Suprapubic skin (tissue), 4 donors: ENCODE data around the gene DPY19L3.
"Not testable (repeated sequence)": the region's sequence is repeated elsewhere in the genome, so short reads cannot be mapped to it uniquely, and the experiment has no call there.

Experiments used
- CTCF ChIP-seq, 2 donors: fragments of 200-600 bp in 1 of 2; fragments of 450-650 bp in 1 of 2; sonication (generic) in 1 of 2; IDR thresholded peaks; one replicate each; pipeline ENCODE4 v1.5.1; 2016 to 2019; ENCODE audit warnings: antibody characterized with exemption in 2 of 2, mild to moderate bottlenecking in 1 of 2, moderate library complexity in 1 of 2
- EP300 ChIP-seq: sonication (generic); formaldehyde crosslinking; IDR thresholded peaks from one replicate; pipeline ENCODE4 v1.6.1; 2017; ENCODE audit warnings: antibody characterized with exemption
- POLR2A ChIP-seq, 2 donors: fragments of 450-650 bp; IDR thresholded peaks; one replicate each; pipeline ENCODE4 v1.6.1; 2017; ENCODE audit warnings: antibody characterized with exemption in 2 of 2, mild to moderate bottlenecking in 2 of 2, moderate library complexity in 2 of 2
- POLR2AphosphoS5 ChIP-seq, 3 donors: sonication (generic); formaldehyde crosslinking; IDR thresholded peaks; one replicate each; pipeline ENCODE4 v1.6.1; 2017; ENCODE audit warnings: antibody characterized with exemption in 3 of 3

DNA sequence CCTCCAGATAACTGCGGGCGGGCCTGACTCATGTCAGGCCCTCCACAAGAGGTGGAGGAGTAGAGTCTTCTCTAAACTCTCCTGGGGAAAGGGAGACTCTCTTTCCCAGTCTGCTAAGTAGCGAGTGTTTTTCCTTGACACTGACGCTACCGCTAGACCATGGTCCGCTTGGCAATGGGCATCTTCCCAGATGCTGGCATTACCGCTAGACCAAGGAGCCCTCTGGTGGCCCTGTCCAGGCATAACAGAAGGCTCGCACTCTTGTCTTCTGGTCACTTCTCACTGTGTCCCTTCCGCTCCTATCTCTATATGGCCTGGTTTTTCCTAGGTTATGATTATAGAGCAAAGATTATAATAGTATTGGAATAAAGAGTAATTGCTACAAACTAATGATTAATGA is 28.5 kb upstream of the DPY19L3 start:
- TF ChIP-seq CTCF (IDR thresholded peaks at IDR 0.05); POLR2AphosphoS5 (IDR thresholded peaks at IDR 0.05); POLR2A (IDR thresholded peaks at IDR 0.05); EP300: not testable (repeated sequence)
